ENCODE measurements around the gene TSHZ2. TPM values are rescaled to one million over a fixed set of nuclear protein-coding genes. Genes with fewer than 3 reads are reported as not detected.

Gene TSHZ2
- total RNA-seq, 1 donor from 2014 or later: 1.2 TPM

- Histone ChIP-seq H4K20me1 (ENCODE audit: insufficient read depth, low read length) (no peaks in the 10 kb centered on the region), H3K36me3 (ENCODE audit: insufficient read depth, low read length) (no peaks in the 10 kb centered on the region), H3K79me2 (ENCODE audit: insufficient read depth, low read length) (no peaks in the 10 kb centered on the region), H3K4me2 (ENCODE audit: low read length) (no peak overlapping the region), H3K27me3 (ENCODE audit: insufficient read depth, low read length) (no peaks in the 10 kb centered on the region), H3K4me3 (ENCODE audit: insufficient read depth, low read depth, low read length) (no peak overlapping the region), H2AFZ (ENCODE audit: low read depth, low read length) (no peak overlapping the region), H3K9ac (ENCODE audit: low read length) (no peak overlapping the region), H3K27ac (ENCODE audit: low read depth, low read length) (no peak overlapping the region), H3K9me3 (ENCODE audit: insufficient read depth, low read depth, low read length) (no peaks in the 10 kb centered on the region), H3K4me1 (ENCODE audit: insufficient read depth, low read length) (peaks cover 14% of the 10 kb centered on the region)
- H3K4me1 Mint-ChIP-seq (ENCODE audit: low read depth, unreplicated experiment): peaks cover 5% of the 10 kb centered on the region
- H3K9me3 Mint-ChIP-seq (ENCODE audit: unreplicated experiment): no peaks in the 10 kb centered on the region
- no peaks in the 10 kb centered on the region for H3K27me3 Mint-ChIP-seq (ENCODE audit: low read depth, unreplicated experiment)
- no peak for TF ChIP-seq EZH2 (IDR thresholded peaks at IDR 0.05; ENCODE audit: insufficient read depth, low read length)
- TF ChIP-seq, protein P1, sequence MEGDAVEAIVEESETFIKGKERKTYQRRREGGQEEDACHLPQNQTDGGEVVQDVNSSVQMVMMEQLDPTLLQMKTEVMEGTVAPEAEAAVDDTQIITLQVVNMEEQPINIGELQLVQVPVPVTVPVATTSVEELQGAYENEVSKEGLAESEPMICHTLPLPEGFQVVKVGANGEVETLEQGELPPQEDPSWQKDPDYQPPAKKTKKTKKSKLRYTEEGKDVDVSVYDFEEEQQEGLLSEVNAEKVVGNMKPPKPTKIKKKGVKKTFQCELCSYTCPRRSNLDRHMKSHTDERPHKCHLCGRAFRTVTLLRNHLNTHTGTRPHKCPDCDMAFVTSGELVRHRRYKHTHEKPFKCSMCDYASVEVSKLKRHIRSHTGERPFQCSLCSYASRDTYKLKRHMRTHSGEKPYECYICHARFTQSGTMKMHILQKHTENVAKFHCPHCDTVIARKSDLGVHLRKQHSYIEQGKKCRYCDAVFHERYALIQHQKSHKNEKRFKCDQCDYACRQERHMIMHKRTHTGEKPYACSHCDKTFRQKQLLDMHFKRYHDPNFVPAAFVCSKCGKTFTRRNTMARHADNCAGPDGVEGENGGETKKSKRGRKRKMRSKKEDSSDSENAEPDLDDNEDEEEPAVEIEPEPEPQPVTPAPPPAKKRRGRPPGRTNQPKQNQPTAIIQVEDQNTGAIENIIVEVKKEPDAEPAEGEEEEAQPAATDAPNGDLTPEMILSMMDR (IDR thresholded peaks at IDR 0.05; ENCODE audit: insufficient read depth, low read depth, low read length): no peak
- DNase-seq (ENCODE audit: low read depth) (no peak), FAIRE-seq (no peak)
- H3K27ac Mint-ChIP-seq (ENCODE audit: unreplicated experiment): no peak overlapping the region
- H3K4me3 Mint-ChIP-seq (ENCODE audit: unreplicated experiment): no peak overlapping the region
- no peaks in the 10 kb centered on the region for H3K36me3 Mint-ChIP-seq (ENCODE audit: low read depth, unreplicated experiment)
These were observed 107.9 kb downstream of the TSHZ2 start for GRCh38 chr20:53079828-53080686.

DNA sequence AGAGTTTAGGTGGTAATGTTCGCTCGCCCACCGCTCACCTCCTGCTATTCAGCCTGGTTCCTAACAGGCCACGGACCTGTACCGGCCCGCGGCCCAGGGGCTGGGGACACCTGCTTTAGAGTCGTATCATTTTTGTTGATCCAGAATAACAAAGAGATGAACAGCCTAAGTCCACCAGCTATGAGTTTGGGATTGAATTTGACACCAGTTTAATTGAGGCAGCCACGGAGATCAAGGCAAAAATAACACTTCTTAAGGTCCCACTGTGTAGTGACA, 108.5 kb downstream of the TSHZ2 start:
- H3K27me3 ChIP-seq (ENCODE audit: insufficient read depth, low read length): no peaks in the 10 kb centered on the region
- FAIRE-seq (no peak), DNase-seq (ENCODE audit: low read depth) (no peak)
- no peaks in the 10 kb centered on the region for H3K79me2 ChIP-seq (ENCODE audit: insufficient read depth, low read length)
- H2AFZ ChIP-seq (ENCODE audit: low read depth, low read length): no peak overlapping the region
- Mint-ChIP-seq H3K27me3 (ENCODE audit: low read depth, unreplicated experiment) (peaks cover 2% of the 10 kb centered on the region), H3K27ac (ENCODE audit: unreplicated experiment) (no peak overlapping the region), H3K36me3 (ENCODE audit: low read depth, unreplicated experiment) (no peaks in the 10 kb centered on the region), H3K9me3 (ENCODE audit: unreplicated experiment) (no peaks in the 10 kb centered on the region), H3K4me3 (ENCODE audit: unreplicated experiment) (no peak overlapping the region), H3K4me1 (ENCODE audit: low read depth, unreplicated experiment) (peaks cover 5% of the 10 kb centered on the region)
- no peaks in the 10 kb centered on the region for H3K36me3 ChIP-seq (ENCODE audit: insufficient read depth, low read length)
- TF ChIP-seq, protein P1 (IDR thresholded peaks at IDR 0.05; ENCODE audit: insufficient read depth, low read depth, low read length): no peak
- no peak for TF ChIP-seq EZH2 (IDR thresholded peaks at IDR 0.05; ENCODE audit: insufficient read depth, low read length)
- no peak overlapping the region for H3K27ac ChIP-seq (ENCODE audit: low read depth, low read length)
- H3K9me3 ChIP-seq (ENCODE audit: insufficient read depth, low read depth, low read length): no peaks in the 10 kb centered on the region
- H3K9ac ChIP-seq (ENCODE audit: low read length): no peak overlapping the region
- no peak overlapping the region for H3K4me2 ChIP-seq (ENCODE audit: low read length)
- H3K4me1 ChIP-seq (ENCODE audit: insufficient read depth, low read length): peaks cover 14% of the 10 kb centered on the region
- no peak overlapping the region for H3K4me3 ChIP-seq (ENCODE audit: insufficient read depth, low read depth, low read length)
- no peaks in the 10 kb centered on the region for H4K20me1 ChIP-seq (ENCODE audit: insufficient read depth, low read length)

Measured in astrocyte (in vitro differentiated cells and primary cell).